ENCODE results near the gene PREX1. TPM values are rescaled to one million over a fixed set of nuclear protein-coding genes. Genes with fewer than 3 reads are reported as not detected.

PREX1 gene
- polyA plus RNA-seq, 4 donors = 14.1 to 16.7 (median 15.3) TPM

- no peak for DNase-seq (ENCODE audit: low read depth in 4 of 4, low spot score in 3 of 4)
These were observed 179.2 kb downstream of the PREX1 start for GRCh38 chr20:48648482-48649051.

GRCh38 chr20:48647858-48648257 is 179.9 kb downstream of the PREX1 start:
- DNase-seq (ENCODE audit: low read depth in 4 of 4, low spot score in 3 of 4) = no peak

- DNase-seq (ENCODE audit: low read depth in 4 of 4, low spot score in 3 of 4) = no peak
These were observed 182.1 kb downstream of the PREX1 start for GRCh38 chr20:48645666-48646065.

- DNase-seq (ENCODE audit: low read depth in 4 of 4, low spot score in 3 of 4) = no peak
These were observed 183.4 kb downstream of the PREX1 start for GRCh38 chr20:48644286-48644828.

GRCh38 chr20:48642105-48642880 is 185.5 kb downstream of the PREX1 start:
- no peak for DNase-seq (ENCODE audit: low read depth in 4 of 4, low spot score in 3 of 4)

- no peak for DNase-seq (ENCODE audit: low read depth in 4 of 4, low spot score in 3 of 4)
These were observed 186.9 kb downstream of the PREX1 start for GRCh38 chr20:48640871-48641270.

- DNase-seq (ENCODE audit: low read depth in 4 of 4, low spot score in 3 of 4) = no peak
These were observed 187.9 kb downstream of the PREX1 start for GRCh38 chr20:48639899-48640298.

GRCh38 chr20:48638546-48638945 is 189.3 kb downstream of the PREX1 start:
- no peak for DNase-seq (ENCODE audit: low read depth in 4 of 4, low spot score in 3 of 4)

- no peak for DNase-seq (ENCODE audit: low read depth in 4 of 4, low spot score in 3 of 4)
These were observed 190.3 kb downstream of the PREX1 start for GRCh38 chr20:48637461-48637860.

- no peak for DNase-seq (ENCODE audit: low read depth in 4 of 4, low spot score in 3 of 4)
These were observed 191.5 kb downstream of the PREX1 start for GRCh38 chr20:48636301-48636700.

GRCh38 chr20:48635791-48636267 is 192.0 kb downstream of the PREX1 start:
- peak in 1 of 4 donors; percentile 26 for DNase-seq (ENCODE audit: low read depth in 4 of 4, low spot score in 3 of 4)

GRCh38 chr20:48635361-48635760 is 192.4 kb downstream of the PREX1 start:
- no peak for DNase-seq (ENCODE audit: low read depth in 4 of 4, low spot score in 3 of 4)

- DNase-seq (ENCODE audit: low read depth in 4 of 4, low spot score in 3 of 4) = no peak
These were observed 193.2 kb downstream of the PREX1 start for GRCh38 chr20:48634641-48635040.

GRCh38 chr20:48633620-48634257 is 194.1 kb downstream of the PREX1 start:
- DNase-seq (ENCODE audit: low read depth in 4 of 4, low spot score in 3 of 4) = no peak

GRCh38 chr20:48632825-48633619 is 194.8 kb downstream of the PREX1 start:
- no peak for DNase-seq (ENCODE audit: low read depth in 4 of 4, low spot score in 3 of 4)

GRCh38 chr20:48632017-48632824 is 195.6 kb downstream of the PREX1 start:
- DNase-seq (ENCODE audit: low read depth in 4 of 4, low spot score in 3 of 4) = no peak

- DNase-seq (ENCODE audit: low read depth in 4 of 4, low spot score in 3 of 4) = no peak
These were observed 196.4 kb downstream of the PREX1 start for GRCh38 chr20:48631114-48632016.

- DNase-seq (ENCODE audit: low read depth in 4 of 4, low spot score in 3 of 4) = no peak
These were observed 197.3 kb downstream of the PREX1 start for GRCh38 chr20:48630342-48631075.

Measured in right renal pelvis (tissue), 4 donors.